GM19397 (cell line): ENCODE data around the gene LAMB1.
"Not testable (repeated sequence)": the region's sequence is repeated elsewhere in the genome, so short reads cannot be mapped to it uniquely, and the experiment has no call there.

Experiments used
- ATAC-seq: cut with Tn5 transposase; IDR thresholded peaks from one replicate; pipeline ENCODE4 v1.9.1; 2021; ENCODE audit warnings: mild to moderate bottlenecking, moderate library complexity; ENCODE audit not compliant: unreplicated experiment

The LAMB1 gene

GRCh38 chr7:107973861-107974260 lies 29.1 kb downstream of the LAMB1 start:
- no peak for ATAC-seq

- no peak for ATAC-seq
These were observed 30.0 kb downstream of the LAMB1 start for GRCh38 chr7:107972941-107973376.

- no peak for ATAC-seq
These were observed 30.9 kb downstream of the LAMB1 start for GRCh38 chr7:107972075-107972482.

DNA sequence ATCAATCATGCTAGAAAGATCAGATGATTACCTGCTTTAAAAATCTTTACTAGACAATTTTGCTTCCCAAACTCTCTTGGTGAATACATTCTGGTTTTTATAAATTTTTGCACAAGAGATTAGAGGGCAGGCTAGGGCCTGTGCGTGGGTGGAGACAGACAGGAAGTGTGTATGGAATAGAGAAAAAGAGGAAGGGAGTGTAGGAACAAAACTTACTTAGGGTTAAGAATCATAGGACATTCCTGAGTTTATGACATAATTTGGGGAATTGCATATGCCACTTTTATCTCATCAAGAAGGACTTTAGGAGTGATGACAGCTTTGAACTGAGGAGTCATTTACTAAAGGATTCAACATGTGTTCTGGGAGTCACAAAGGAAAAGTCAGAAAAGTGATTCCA lies 31.3 kb downstream of the LAMB1 start:
- ATAC-seq = no peak

GRCh38 chr7:107971100-107971499 lies 31.9 kb downstream of the LAMB1 start:
- ATAC-seq = no peak

DNA sequence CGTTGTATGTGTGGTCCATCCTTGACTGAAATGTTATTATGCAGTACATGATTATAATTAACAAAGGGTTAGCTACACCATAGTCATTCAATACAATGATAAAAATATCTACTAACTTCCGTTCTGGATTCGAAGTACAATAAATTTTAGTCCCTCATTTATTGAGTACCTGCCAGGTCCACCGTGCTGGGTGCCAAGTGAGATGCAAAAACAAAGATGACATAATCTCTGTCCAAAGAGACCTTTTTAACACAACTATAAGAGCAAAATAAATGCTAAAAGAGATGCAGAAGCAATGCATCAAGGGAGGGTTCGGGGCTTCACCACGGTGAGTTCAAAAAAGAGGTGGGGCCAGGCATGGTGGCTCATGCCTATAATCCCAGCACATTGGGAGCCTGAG lies 33.1 kb downstream of the LAMB1 start:
- no peak for ATAC-seq

GRCh38 chr7:107968449-107968848 lies 34.5 kb downstream of the LAMB1 start:
- no peak for ATAC-seq

DNA sequence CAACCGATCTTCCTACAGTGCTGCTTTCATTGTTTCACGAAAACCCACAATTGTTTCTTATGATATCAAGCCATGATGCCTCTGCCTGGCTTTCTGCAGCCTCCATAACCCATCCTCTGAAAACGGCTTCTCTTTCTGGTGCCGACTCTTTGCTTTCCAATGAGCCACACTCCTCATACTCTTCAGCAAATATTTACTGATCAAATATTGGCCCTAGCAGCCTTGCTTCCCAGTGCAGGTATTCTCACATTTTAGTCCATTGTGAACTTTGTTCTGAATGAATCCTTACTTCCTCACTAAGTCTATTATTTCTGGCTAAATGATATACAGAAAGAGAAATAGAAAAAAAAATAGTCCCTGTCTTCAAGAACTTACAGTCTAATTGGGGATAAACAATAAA lies 35.5 kb downstream of the LAMB1 start:
- no peak for ATAC-seq

- no peak for ATAC-seq
These were observed 36.2 kb downstream of the LAMB1 start for GRCh38 chr7:107966711-107967110.

DNA sequence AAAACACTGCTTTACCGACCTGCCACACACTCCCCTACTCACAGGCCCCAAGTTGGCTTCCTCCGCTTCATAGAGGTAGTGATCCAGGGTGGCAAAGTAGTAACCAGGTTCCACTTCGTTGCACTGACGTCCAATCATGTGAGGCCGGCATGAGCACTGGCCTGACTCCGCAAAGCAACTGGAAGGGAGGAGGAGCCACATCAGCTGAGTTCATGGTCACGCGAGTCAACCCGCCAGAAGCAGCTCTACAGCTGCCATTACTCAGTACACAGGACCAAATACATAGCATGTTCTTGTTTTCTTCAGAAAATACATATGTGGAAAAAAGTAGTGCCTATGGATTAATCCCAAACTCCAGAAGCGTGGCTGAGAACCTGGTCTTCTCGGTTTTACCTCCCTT lies 38.5 kb downstream of the LAMB1 start:
- ATAC-seq = no peak

GRCh38 chr7:107962817-107963216 lies 40.1 kb downstream of the LAMB1 start:
- no peak for ATAC-seq

DNA sequence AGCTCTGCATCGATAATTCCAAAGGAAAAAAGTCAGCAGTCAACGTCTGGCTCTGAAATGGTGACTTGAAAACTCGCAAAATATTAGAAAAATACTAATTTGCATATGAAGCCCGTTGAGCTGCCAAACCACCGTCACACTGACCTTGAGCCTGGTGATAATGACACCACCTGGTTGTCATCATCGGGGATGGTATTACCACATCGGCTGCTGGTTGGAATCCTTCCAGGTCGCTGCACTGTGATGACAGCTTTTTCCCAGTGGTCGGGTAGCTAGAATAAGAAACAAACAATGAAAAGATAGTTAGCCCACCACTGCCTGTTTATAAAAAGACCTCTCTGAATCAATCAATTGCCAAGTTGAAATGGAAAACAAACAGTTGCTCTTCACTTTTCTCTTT lies 41.6 kb downstream of the LAMB1 start:
- ATAC-seq = no peak

- ATAC-seq = no peak
These were observed 42.7 kb downstream of the LAMB1 start for GRCh38 chr7:107960272-107960671.

DNA sequence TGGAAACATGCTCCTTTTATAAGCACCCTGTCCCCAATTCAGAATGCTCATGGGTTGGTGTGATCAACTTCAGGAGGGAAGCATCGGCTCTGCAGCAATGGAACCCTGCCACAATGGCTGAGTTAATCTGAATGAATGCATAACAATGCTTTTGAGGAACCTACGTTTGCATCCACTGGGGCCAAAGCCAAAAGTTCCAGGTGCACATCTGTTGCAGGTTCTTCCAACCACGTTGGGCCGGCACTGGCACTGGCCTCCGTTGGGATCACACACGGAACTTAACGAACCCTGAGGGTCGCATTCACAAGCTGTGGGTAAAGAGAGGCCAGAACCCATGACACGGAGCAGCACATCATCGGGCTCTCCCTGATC lies 43.4 kb downstream of the LAMB1 start:
- no peak for ATAC-seq

- ATAC-seq = no peak
These were observed 44.0 kb downstream of the LAMB1 start for GRCh38 chr7:107958764-107959526.

DNA sequence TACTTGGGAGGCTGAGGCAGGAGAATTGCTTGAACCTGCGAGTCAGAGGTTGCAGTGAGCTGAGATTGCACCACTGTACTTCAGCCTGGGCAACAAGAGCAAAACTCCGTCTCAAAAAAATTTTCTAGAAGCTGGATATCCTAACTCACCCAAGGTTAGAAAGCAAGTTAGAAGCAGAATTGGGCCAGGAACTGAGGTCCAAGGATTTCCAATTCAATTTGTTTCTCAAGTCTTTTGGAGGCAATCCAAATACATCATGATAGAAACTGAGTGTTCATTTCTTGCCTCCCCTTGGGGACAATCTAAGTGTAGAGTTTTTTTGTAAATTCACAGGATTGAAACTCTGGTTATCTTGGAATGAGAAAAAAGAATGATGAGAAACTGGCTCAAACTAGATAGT lies 45.5 kb downstream of the LAMB1 start:
- ATAC-seq = no peak

GRCh38 chr7:107956950-107957349 lies 46.0 kb downstream of the LAMB1 start:
- not testable (repeated sequence) for ATAC-seq

GRCh38 chr7:107955394-107955793 lies 47.6 kb downstream of the LAMB1 start:
- no peak for ATAC-seq

DNA sequence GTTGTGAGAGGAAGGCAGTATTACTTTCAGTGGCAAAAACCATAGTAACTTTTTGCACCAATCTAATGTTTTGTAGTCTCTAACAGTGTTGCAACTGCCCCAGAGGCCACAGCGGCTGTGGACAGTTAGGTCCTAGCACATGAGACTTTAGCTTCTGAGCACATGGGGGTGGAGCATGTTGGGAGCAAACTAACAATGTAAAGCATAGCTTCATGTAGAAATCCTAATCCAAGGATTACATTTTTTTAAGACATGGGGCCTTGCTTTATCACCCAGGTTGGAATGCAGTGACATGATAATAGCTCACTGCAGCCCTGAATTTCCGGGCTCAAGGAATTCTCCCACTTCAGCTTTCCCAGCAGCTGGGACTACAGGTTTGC lies 49.0 kb downstream of the LAMB1 start:
- ATAC-seq = no peak

- no peak for ATAC-seq
These were observed 49.6 kb downstream of the LAMB1 start for GRCh38 chr7:107953265-107953923.

GRCh38 chr7:107951896-107952295 lies 51.1 kb downstream of the LAMB1 start:
- ATAC-seq = no peak

DNA sequence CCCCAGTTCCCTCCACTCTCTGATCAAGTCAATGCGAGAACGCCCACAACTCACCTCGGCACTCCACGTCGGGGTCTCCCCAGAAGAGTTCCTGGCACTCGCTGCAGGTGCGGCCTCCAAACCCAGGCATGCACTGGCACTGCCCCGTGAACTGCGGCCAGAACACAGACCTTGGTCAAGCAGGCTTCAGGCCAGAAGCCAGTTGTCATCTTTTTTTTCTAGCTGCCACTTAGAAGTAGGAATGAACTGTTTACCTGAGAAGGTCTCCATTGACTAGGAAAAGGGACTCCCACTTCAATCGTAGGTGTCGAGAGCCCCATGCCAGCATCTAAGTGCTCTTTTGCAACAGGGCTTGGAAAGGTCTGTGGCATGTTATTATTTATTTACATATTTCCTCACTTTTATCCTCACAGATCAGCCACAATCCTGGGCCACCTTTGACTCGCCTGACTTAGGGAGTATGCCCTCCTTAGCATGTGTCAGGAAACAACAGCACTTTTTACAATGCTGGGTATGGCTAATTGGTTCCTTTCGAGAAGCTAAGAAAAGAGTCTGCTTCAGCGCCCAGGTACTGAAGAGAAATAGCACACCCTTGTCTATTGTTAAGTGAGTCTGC lies 51.7 kb downstream of the LAMB1 start:
- ATAC-seq = no peak
